ENCODE data around the gene ZBED1. TPM values are rescaled to one million over a fixed set of nuclear protein-coding genes. Genes with fewer than 3 reads are reported as not detected.
A peak's percentile ranks its signal among the peaks of the same experiment; 100 is the strongest.
"Not testable (repeated sequence)": the region's sequence is repeated elsewhere in the genome, so short reads cannot be mapped to it uniquely, and the experiment has no call there.

ZBED1 gene
- total RNA-seq, 1 donor from 2014 or later = 39.2 TPM

GRCh38 chrX:2520539-2520938 is 19.8 kb upstream of the ZBED1 start:
- no peak for DNase-seq (ENCODE audit: low read depth)
- TF ChIP-seq CTCF (conservative IDR thresholded peaks at IDR 0.05; ENCODE audit: low read depth, low read length) = no peak
- H3K4me3 ChIP-seq (ENCODE audit: low read depth, low read length) = no peak overlapping the region

- not testable (repeated sequence) for H3K4me3 ChIP-seq (ENCODE audit: low read depth, low read length); DNase-seq (ENCODE audit: low read depth)
Measured at GRCh38 chrX:2519638-2520037, 18.9 kb upstream of the ZBED1 start.

- no peak overlapping the region for H3K4me3 ChIP-seq (ENCODE audit: low read depth, low read length)
- TF ChIP-seq CTCF (conservative IDR thresholded peaks at IDR 0.05; ENCODE audit: low read depth, low read length) = no peak
- no peak for DNase-seq (ENCODE audit: low read depth)
Measured at GRCh38 chrX:2517055-2517454, 16.3 kb upstream of the ZBED1 start.

- no peak for DNase-seq (ENCODE audit: low read depth)
- no peak for TF ChIP-seq CTCF (conservative IDR thresholded peaks at IDR 0.05; ENCODE audit: low read depth, low read length)
- no peak overlapping the region for H3K4me3 ChIP-seq (ENCODE audit: low read depth, low read length)
Measured at GRCh38 chrX:2516623-2517022, 15.8 kb upstream of the ZBED1 start.

GRCh38 chrX:2514131-2514530 is 13.4 kb upstream of the ZBED1 start:
- no peak overlapping the region for H3K4me3 ChIP-seq (ENCODE audit: low read depth, low read length)
- no peak for DNase-seq (ENCODE audit: low read depth)
- no peak for TF ChIP-seq CTCF (conservative IDR thresholded peaks at IDR 0.05; ENCODE audit: low read depth, low read length)

GRCh38 chrX:2513121-2513664 is 12.4 kb upstream of the ZBED1 start:
- peak; percentile 11 for TF ChIP-seq CTCF (conservative IDR thresholded peaks at IDR 0.05; ENCODE audit: low read depth, low read length)
- H3K4me3 ChIP-seq (ENCODE audit: low read depth, low read length) = no peak overlapping the region
- DNase-seq (ENCODE audit: low read depth) = no peak

GRCh38 chrX:2512501-2512900 is 11.7 kb upstream of the ZBED1 start:
- DNase-seq (ENCODE audit: low read depth) = no peak
- no peak overlapping the region for H3K4me3 ChIP-seq (ENCODE audit: low read depth, low read length)
- no peak for TF ChIP-seq CTCF (conservative IDR thresholded peaks at IDR 0.05; ENCODE audit: low read depth, low read length)

All from epithelial cell of proximal tubule (primary cell).